ENCODE data around the gene SERPINA4. TPM values are rescaled to one million over a fixed set of nuclear protein-coding genes. Genes with fewer than 3 reads are reported as not detected.

Gene SERPINA4
- total RNA-seq, 1 experiment from 2014 or later, result not detected

GRCh38 chr14:94583557-94583956, 22.3 kb downstream of the SERPINA4 start:
- no peaks in the 10 kb centered on the region for H3K36me3 ChIP-seq (ENCODE audit: low read depth)
- no peaks in the 10 kb centered on the region for H3K4me1 ChIP-seq (replicated peaks; ENCODE audit: insufficient read depth)
- DNase-seq, result no peak
- no peaks in the 10 kb centered on the region for H3K9me3 ChIP-seq (ENCODE audit: insufficient read depth, low read depth)
- H3K4me2 ChIP-seq, result no peak overlapping the region
- no peaks in the 10 kb centered on the region for H3F3A ChIP-seq (ENCODE audit: insufficient read depth, low read depth)
- H3K27me3 ChIP-seq (ENCODE audit: insufficient read depth, low read depth), result no peaks in the 10 kb centered on the region
- CTCF ChIA-PET, result no interaction called here
- no peaks in the 10 kb centered on the region for H4K20me1 ChIP-seq (ENCODE audit: insufficient read depth)
- intact Hi-C loops (cut with micrococcal nuclease; ENCODE audit: unreplicated experiment), result no loop called here
- POLR2A ChIA-PET (ENCODE audit: unreplicated experiment), result no interaction called here
- no peak overlapping the region for H2AFZ ChIP-seq
- no peaks in the 10 kb centered on the region for H3K79me2 ChIP-seq (ENCODE audit: low read depth)
- no peak for TF ChIP-seq CTCF (conservative IDR thresholded peaks at IDR 0.05)
- TF ChIP-seq EZH2 (IDR thresholded peaks at IDR 0.05; ENCODE audit: low read depth), result no peak
- H3K27ac ChIP-seq, result no peak overlapping the region
- no TSS peak for BruUV-seq (replicated peaks)
- H3K9me2 ChIP-seq (ENCODE audit: insufficient read depth), result no peaks in the 10 kb centered on the region
- H3K4me3 ChIP-seq, result no peak overlapping the region

GRCh38 chr14:94584591-94585280, 23.5 kb downstream of the SERPINA4 start:
- Histone ChIP-seq H3K36me3 (ENCODE audit: low read depth) (no peaks in the 10 kb centered on the region), H3K4me3 (no peak overlapping the region), H3K27me3 (ENCODE audit: insufficient read depth, low read depth) (no peaks in the 10 kb centered on the region), H3F3A (ENCODE audit: insufficient read depth, low read depth) (no peaks in the 10 kb centered on the region), H3K9me3 (ENCODE audit: insufficient read depth, low read depth) (no peaks in the 10 kb centered on the region), H3K4me1 (replicated peaks; ENCODE audit: insufficient read depth) (no peaks in the 10 kb centered on the region), H3K79me2 (ENCODE audit: low read depth) (no peaks in the 10 kb centered on the region), H3K9me2 (ENCODE audit: insufficient read depth) (no peaks in the 10 kb centered on the region), H4K20me1 (ENCODE audit: insufficient read depth) (no peaks in the 10 kb centered on the region), H3K4me2 (no peak overlapping the region), H3K27ac (no peak overlapping the region), H2AFZ (no peak overlapping the region)
- intact Hi-C loops (cut with micrococcal nuclease; ENCODE audit: unreplicated experiment), result no loop called here
- no TSS peak for BruUV-seq (replicated peaks)
- POLR2A ChIA-PET (ENCODE audit: unreplicated experiment), result no interaction called here
- DNase-seq, result no peak
- CTCF ChIA-PET, result no interaction called here
- TF ChIP-seq CTCF (conservative IDR thresholded peaks at IDR 0.05), result no peak

GRCh38 chr14:94586635-94587034, 25.4 kb downstream of the SERPINA4 start:
- intact Hi-C loops (cut with micrococcal nuclease; ENCODE audit: unreplicated experiment), result no loop called here
- Histone ChIP-seq H3K4me1 (replicated peaks; ENCODE audit: insufficient read depth) (no peaks in the 10 kb centered on the region), H3K4me2 (no peak overlapping the region), H3K9me3 (ENCODE audit: insufficient read depth, low read depth) (no peaks in the 10 kb centered on the region), H4K20me1 (ENCODE audit: insufficient read depth) (no peaks in the 10 kb centered on the region), H3K9me2 (ENCODE audit: insufficient read depth) (no peaks in the 10 kb centered on the region), H2AFZ (no peak overlapping the region), H3K27ac (no peak overlapping the region), H3K79me2 (ENCODE audit: low read depth) (no peaks in the 10 kb centered on the region), H3F3A (ENCODE audit: insufficient read depth, low read depth) (no peaks in the 10 kb centered on the region), H3K36me3 (ENCODE audit: low read depth) (no peaks in the 10 kb centered on the region), H3K4me3 (no peak overlapping the region), H3K27me3 (ENCODE audit: insufficient read depth, low read depth) (no peaks in the 10 kb centered on the region)
- no peak for TF ChIP-seq EZH2 (IDR thresholded peaks at IDR 0.05; ENCODE audit: low read depth)
- TF ChIP-seq CTCF (conservative IDR thresholded peaks at IDR 0.05), result no peak
- BruUV-seq (replicated peaks), result no TSS peak
- CTCF ChIA-PET, result no interaction called here
- no peak for DNase-seq
- POLR2A ChIA-PET (ENCODE audit: unreplicated experiment), result no interaction called here

Data from PC-9 (cell line).